Kidney (tissue), 14 donors: ENCODE measurements around the gene NPIPB8. TPM values are rescaled to one million over a fixed set of nuclear protein-coding genes. Genes with fewer than 3 reads are reported as not detected.
"Not testable (repeated sequence)": the region's sequence is repeated elsewhere in the genome, so short reads cannot be mapped to it uniquely, and the experiment has no call there.

ENCODE experiments used
- DNase-seq, 5 donors: peaks; one replicate each; pipeline ENCODE4 v3.0.0-alpha.2; 2013 to 2020
- FAIRE-seq: peaks from 2 replicates; lab custom pipeline; 2012; peaks lifted over from hg19 to GRCh38; lab: Jason Lieb, UNC
- H3K27ac ChIP-seq, 2 donors: one replicate each; pipeline ENCODE4 v1.7.0; 2013; ENCODE audit warnings: low read depth in 2 of 2, low read length in 2 of 2, inconsistent platforms in 1 of 2
- H3K27me3 ChIP-seq: one replicate; pipeline ENCODE4 v1.7.1; 2013; ENCODE audit warnings: low read length, inconsistent platforms; ENCODE audit not compliant: control insufficient read depth, insufficient read depth
- H3K36me3 ChIP-seq, 3 donors: one replicate each; pipeline versions ENCODE4 v1.7.0 to v1.7.1; 2013; ENCODE audit warnings: low read length in 3 of 3, control low read depth in 1 of 3, inconsistent platforms in 1 of 3; ENCODE audit not compliant: insufficient read depth in 3 of 3, control insufficient read depth in 2 of 3
- H3K4me1 ChIP-seq, 3 donors: one replicate each; pipeline versions ENCODE4 v1.7.0 to v1.7.1; 2013; ENCODE audit warnings: low read length in 3 of 3, inconsistent platforms in 1 of 3, low read depth in 1 of 3; ENCODE audit not compliant: control insufficient read depth in 2 of 3, insufficient read depth in 2 of 3
- H3K4me3 ChIP-seq, 3 donors: one replicate each; pipeline versions ENCODE4 v1.7.0 to v1.8.1; 2013; ENCODE audit warnings: low read length in 3 of 3, control low read depth in 1 of 3, inconsistent platforms in 1 of 3
- H3K9ac ChIP-seq, 3 donors: one replicate each; pipeline versions ENCODE4 v1.7.0 to v1.7.1; 2013; ENCODE audit warnings: low read length in 3 of 3, control low read depth in 1 of 3, inconsistent platforms in 1 of 3
- H3K9me3 ChIP-seq, 3 donors: one replicate each; pipeline versions ENCODE4 v1.7.0 to v1.7.1; 2013; ENCODE audit warnings: low read length in 3 of 3, control low read depth in 1 of 3, inconsistent platforms in 1 of 3; ENCODE audit not compliant: control insufficient read depth in 2 of 3, insufficient read depth in 1 of 3
- intact Hi-C: fragments of 100-400 bp; cut with DNase I; formaldehyde crosslinking; loops from one replicate; pipeline ENCODE4 v1.11.1; 2022
- polyA plus RNA-seq: library from polyadenylated mRNA; stranded (reverse); fragments of 350-450 nt; fragmentation: Illumina TruSeq; extraction: RNeasy Lipid Tissue Mini Kit (QIAGEN cat#74804); gene quantifications from one replicate; pipeline ENCODE4 v1.2.3, GENCODE V29; 2014; ENCODE audit warnings: low read depth, low replicate concordance; ENCODE audit not compliant: insufficient read depth
- total RNA-seq: library from RNA; stranded (reverse); fragmentation: NEBNext Ultra II Directional; extraction: Animal tissue kit (Norgen Biotek cat#: 25700); gene quantifications from one replicate; pipeline ENCODE4 v1.2.1, GENCODE V29; 2021
- TF ChIP-seq, protein P1 (sequence below): IDR thresholded peaks from 3 replicates; pipeline ENCODE4 v1.5.1; 2012; ENCODE audit warnings: mild to moderate bottlenecking, moderate library complexity, borderline replicate concordance; ENCODE audit not compliant: insufficient read depth; ENCODE audit errors: extremely low read depth
- donor health status: control.
- donor health status: control.
- donor health status: control.
- donor health status: control.
- donor health status: control.
- donor health status: DM: yes; HTN: yes; CAD: no.
- donor health status: Normal renal cell carcinoma (clear cell type).

Gene NPIPB8
- total and polyA plus RNA-seq, 2 donors from 2014 or later, result 2.0 TPM; not detected in 1

DNA sequence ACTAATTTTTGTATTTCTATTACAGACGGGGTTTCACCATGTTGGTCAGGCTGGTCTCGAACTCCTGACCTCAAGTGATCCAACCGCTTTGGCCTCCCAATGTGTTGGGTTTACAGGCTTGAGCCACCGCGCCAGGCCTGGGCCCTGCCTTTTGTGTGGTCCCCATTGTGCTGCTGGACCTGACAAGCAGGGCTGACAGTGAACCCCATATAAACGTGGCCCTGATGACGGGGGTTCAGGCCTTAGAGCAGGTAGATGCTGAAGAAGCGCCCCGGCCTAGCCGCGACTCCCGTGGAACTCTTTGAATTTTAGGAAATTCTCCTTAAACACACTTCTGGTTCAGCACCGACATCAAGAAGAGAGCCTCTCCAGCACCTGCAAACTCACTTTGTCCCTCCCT lies 36.3 kb upstream of the NPIPB8 start:
- H3K27me3 ChIP-seq, H3K36me3 ChIP-seq, H3K9ac ChIP-seq, H3K9me3 ChIP-seq, FAIRE-seq, H3K4me1 ChIP-seq, H3K27ac ChIP-seq, H3K4me3 ChIP-seq, intact Hi-C loops: not testable (repeated sequence)
- peak in 1 of 5 donors; percentile 29 for DNase-seq

DNA sequence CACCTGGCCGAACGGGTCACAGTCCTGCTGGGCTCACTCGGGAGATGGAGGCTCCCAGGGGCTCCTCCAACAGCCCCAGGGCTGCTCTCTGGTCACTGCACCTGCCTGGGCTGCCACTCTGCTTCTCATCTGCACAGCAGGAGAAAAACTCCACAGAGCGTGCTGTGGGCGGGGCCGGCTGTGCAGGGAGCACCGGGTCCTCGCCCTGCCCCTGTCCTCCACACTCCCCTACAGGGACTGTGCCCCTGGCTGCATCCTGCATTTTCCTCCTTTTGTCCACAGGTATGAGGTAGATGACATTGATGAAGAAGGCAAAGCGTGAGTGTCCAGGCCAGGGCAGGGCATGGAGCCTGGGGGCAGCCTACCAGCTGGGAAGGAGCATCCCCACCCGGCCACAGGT lies 35.8 kb upstream of the NPIPB8 start:
- H3K4me1 ChIP-seq, H3K27me3 ChIP-seq, intact Hi-C loops, H3K9ac ChIP-seq, FAIRE-seq, H3K36me3 ChIP-seq, H3K9me3 ChIP-seq, H3K4me3 ChIP-seq, H3K27ac ChIP-seq: not testable (repeated sequence)
- DNase-seq, result peak in 1 of 5 donors; percentile 22

DNA sequence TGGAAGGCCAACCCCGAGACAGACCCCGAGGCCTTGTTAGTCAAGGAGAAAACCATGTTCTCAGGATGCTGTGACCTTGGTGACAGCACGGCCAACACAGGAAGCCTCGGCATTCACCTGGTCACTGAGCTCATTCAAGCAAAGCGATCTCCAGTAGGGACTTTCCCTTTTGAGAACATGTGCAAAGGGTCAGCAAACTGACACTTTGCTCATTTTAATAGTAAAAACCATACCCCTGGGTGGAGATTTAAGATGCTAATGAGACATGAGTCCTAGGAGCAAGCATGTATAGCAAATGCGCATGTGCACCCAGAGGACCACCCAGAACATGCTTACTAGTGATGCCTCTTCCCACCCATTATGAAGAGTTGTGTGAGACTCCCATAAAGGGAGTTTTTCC lies 35.3 kb upstream of the NPIPB8 start:
- intact Hi-C loops, result no loop called here
- Histone ChIP-seq H3K27ac (no peak overlapping the region), H3K9me3 (no peaks in the 10 kb centered on the region), H3K4me3 (no peak overlapping the region), H3K27me3 (no peaks in the 10 kb centered on the region), H3K9ac (no peak overlapping the region), H3K36me3 (no peaks in the 10 kb centered on the region), H3K4me1 (no peaks in the 10 kb centered on the region)
- no peak for DNase-seq
- TF ChIP-seq, protein P1, sequence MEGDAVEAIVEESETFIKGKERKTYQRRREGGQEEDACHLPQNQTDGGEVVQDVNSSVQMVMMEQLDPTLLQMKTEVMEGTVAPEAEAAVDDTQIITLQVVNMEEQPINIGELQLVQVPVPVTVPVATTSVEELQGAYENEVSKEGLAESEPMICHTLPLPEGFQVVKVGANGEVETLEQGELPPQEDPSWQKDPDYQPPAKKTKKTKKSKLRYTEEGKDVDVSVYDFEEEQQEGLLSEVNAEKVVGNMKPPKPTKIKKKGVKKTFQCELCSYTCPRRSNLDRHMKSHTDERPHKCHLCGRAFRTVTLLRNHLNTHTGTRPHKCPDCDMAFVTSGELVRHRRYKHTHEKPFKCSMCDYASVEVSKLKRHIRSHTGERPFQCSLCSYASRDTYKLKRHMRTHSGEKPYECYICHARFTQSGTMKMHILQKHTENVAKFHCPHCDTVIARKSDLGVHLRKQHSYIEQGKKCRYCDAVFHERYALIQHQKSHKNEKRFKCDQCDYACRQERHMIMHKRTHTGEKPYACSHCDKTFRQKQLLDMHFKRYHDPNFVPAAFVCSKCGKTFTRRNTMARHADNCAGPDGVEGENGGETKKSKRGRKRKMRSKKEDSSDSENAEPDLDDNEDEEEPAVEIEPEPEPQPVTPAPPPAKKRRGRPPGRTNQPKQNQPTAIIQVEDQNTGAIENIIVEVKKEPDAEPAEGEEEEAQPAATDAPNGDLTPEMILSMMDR, result no peak
- FAIRE-seq, result no peak

DNA sequence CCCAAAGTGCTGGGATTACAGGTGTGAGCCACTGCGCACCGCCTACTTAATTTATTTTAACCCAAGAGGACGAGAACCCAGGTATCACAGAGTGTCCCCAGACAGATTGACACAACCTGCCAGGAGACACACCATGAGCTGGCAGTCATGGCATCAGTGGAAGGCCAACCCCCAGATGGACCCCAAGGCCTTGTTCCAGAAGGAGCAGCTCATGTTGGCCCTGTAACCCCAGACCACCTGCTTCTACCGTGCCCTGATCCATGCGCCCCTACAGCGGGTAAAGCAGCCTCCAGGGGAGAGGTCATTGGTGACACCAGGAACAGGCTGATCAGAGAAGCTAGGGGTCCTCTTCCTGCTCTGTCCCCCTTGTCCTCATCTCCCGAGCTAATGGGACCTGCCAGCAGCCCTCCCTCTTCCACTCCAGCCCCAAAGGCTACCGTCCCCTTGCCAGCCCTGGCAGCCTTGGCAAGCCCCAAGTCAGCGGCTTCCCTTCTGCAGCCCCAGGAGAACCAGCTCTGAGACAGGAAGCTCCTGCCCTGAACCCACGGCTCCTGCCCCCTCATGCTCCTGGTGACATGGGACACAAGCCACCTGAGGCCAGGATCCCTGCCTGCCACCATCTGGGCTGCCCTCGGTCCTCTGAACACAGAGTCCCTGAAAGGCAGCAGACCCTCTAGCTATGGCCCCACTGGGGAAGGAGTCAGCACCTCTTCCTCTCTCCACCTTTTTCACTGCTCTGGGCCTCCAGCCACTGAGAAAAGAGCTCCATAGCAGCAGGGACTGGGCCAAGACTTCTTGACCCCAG lies 34.3 kb upstream of the NPIPB8 start:
- Histone ChIP-seq H3K27me3 (no peaks in the 10 kb centered on the region), H3K9ac (no peak overlapping the region), H3K4me3 (no peak overlapping the region), H3K4me1 (no peaks in the 10 kb centered on the region), H3K27ac (no peak overlapping the region), H3K9me3 (no peaks in the 10 kb centered on the region), H3K36me3 (no peaks in the 10 kb centered on the region)
- TF ChIP-seq, protein P1, result no peak
- intact Hi-C loops, result no loop called here
- FAIRE-seq, result no peak
- DNase-seq, result peak in 1 of 5 donors; percentile 60
